IMR-90 (cell line): Measurements from ENCODE around the gene FPR2. TPM values are rescaled to one million over a fixed set of nuclear protein-coding genes. Genes with fewer than 3 reads are reported as not detected.

ENCODE experiments used
- ATAC-seq: fragments of 200-7000 bp; cut with Tn5 transposase; 2 replicates; pipeline ENCODE4 v1.9.1; 2020; ENCODE audit warnings: low read depth, mild to moderate bottlenecking, moderate library complexity
- BruUV-seq: library from RNA; stranded (reverse); fragments of 400-500 nt; replicated peaks from 2 replicates; lab custom pipeline; 2021; lab: Mats Ljungman, UMichigan
- CTCF ChIA-PET: fragments of 300-600 bp; formaldehyde crosslinking; extraction: SDS; loops from one replicate; lab custom pipeline; 2021; ENCODE audit warnings: antibody characterized with exemption; lab: Yijun Ruan, JAX
- POLR2A ChIA-PET: fragments of 300-600 bp; sonication (Branson Sonifier 250); formaldehyde crosslinking; loops from one replicate; lab custom pipeline; 2022; ENCODE audit warnings: antibody characterized with exemption; ENCODE audit not compliant: unreplicated experiment; lab: Charles Lee
- DNase-seq: peaks from one replicate; pipeline ENCODE4 v3.0.0; 2013
- H2AFZ ChIP-seq: replicated peaks from 2 replicates; pipeline ENCODE3; 2013; ENCODE audit warnings: low read length, mild to moderate bottlenecking; ENCODE audit not compliant: poor library complexity
- H2AK5ac ChIP-seq: 2 replicates; pipeline ENCODE4 v1.6.1; 2013; ENCODE audit warnings: low read depth, low read length, inconsistent platforms
- H2AK9ac ChIP-seq: replicated peaks from 2 replicates; pipeline ENCODE3; 2013; ENCODE audit warnings: mild to moderate bottlenecking, low read depth, low read length, moderate library complexity; ENCODE audit not compliant: poor library complexity
- H2BK120ac ChIP-seq: 2 replicates; pipeline ENCODE4 v1.6.1; 2013; ENCODE audit warnings: low read depth, low read length, inconsistent platforms
- H2BK15ac ChIP-seq: 3 replicates; pipeline ENCODE4 v1.6.1; 2013; ENCODE audit warnings: low read depth, low read length, inconsistent platforms
- H2BK20ac ChIP-seq: 2 replicates; pipeline ENCODE4 v1.6.1; 2013; ENCODE audit warnings: low read depth, mild to moderate bottlenecking, inconsistent platforms, low read length, moderate library complexity
- H2BK5ac ChIP-seq: 2 replicates; pipeline ENCODE4 v1.6.1; 2013; ENCODE audit warnings: mild to moderate bottlenecking, low read depth, low read length, inconsistent platforms; ENCODE audit not compliant: poor library complexity, severe bottlenecking
- H3K14ac ChIP-seq: replicated peaks from 2 replicates; pipeline ENCODE4 v1.6.1; 2013; ENCODE audit warnings: low read depth, low read length, inconsistent platforms
- H3K18ac ChIP-seq: 2 replicates; pipeline ENCODE4 v1.6.1; 2013; ENCODE audit warnings: low read depth, low read length, control low read depth
- H3K23ac ChIP-seq: 2 replicates; pipeline ENCODE4 v1.6.1; 2013; ENCODE audit warnings: low read depth, low read length, inconsistent platforms
- H3K27ac ChIP-seq: 2 replicates; pipeline ENCODE4 v1.5.1; 2013; ENCODE audit warnings: mild to moderate bottlenecking, control low read depth, low read length; ENCODE audit not compliant: insufficient read depth
- H3K27me3 ChIP-seq: 2 replicates; pipeline ENCODE4 v1.6.1; 2013; ENCODE audit warnings: low read length; ENCODE audit not compliant: control insufficient read depth, insufficient read depth
- H3K36me3 ChIP-seq: 2 replicates; pipeline ENCODE4 v1.6.1; 2013; ENCODE audit warnings: low read length, mixed read lengths; ENCODE audit not compliant: control insufficient read depth, insufficient read depth
- H3K4ac ChIP-seq: 2 replicates; pipeline ENCODE4 v1.6.1; 2013; ENCODE audit warnings: low read depth, low read length, inconsistent platforms
- H3K4me1 ChIP-seq: 2 replicates; pipeline ENCODE4 v1.6.1; 2013; ENCODE audit warnings: low read length, mixed read lengths; ENCODE audit not compliant: control insufficient read depth, insufficient read depth
- H3K4me2 ChIP-seq: 2 replicates; pipeline ENCODE4 v1.6.1; 2013; ENCODE audit warnings: low read depth, mild to moderate bottlenecking, control low read depth, low read length, moderate library complexity
- H3K4me3 ChIP-seq: 2 replicates; pipeline ENCODE4 v1.5.1; 2013; ENCODE audit warnings: low read depth, mild to moderate bottlenecking, control low read depth, low read length, moderate library complexity; ENCODE audit not compliant: insufficient read depth
- H3K56ac ChIP-seq: 2 replicates; pipeline ENCODE4 v1.6.1; 2013; ENCODE audit warnings: low read length, inconsistent platforms; ENCODE audit not compliant: insufficient read depth; ENCODE audit errors: extremely low read depth
- H3K79me1 ChIP-seq, 2 experiments: 2 replicates each; pipeline ENCODE4 v1.6.1; 2013; ENCODE audit warnings: low read length in 2 of 2, inconsistent platforms in 1 of 2, low read depth in 1 of 2
- H3K9ac ChIP-seq: 2 replicates; pipeline ENCODE4 v1.6.1; 2013; ENCODE audit warnings: low read depth, low read length, control low read depth
- H3K9me1 ChIP-seq: 2 replicates; pipeline ENCODE4 v1.6.1; 2013; ENCODE audit warnings: low read length, inconsistent platforms; ENCODE audit not compliant: insufficient read depth
- H3K9me3 ChIP-seq: 2 replicates; pipeline ENCODE4 v1.6.1; 2013; ENCODE audit warnings: low read length; ENCODE audit not compliant: control insufficient read depth, insufficient read depth
- H4K20me1 ChIP-seq: 2 replicates; pipeline ENCODE4 v1.6.1; 2013; ENCODE audit warnings: low read length, inconsistent platforms; ENCODE audit not compliant: insufficient read depth
- H4K5ac ChIP-seq: 2 replicates; pipeline ENCODE4 v1.6.1; 2013; ENCODE audit warnings: mild to moderate bottlenecking, low read depth, low read length, control low read depth
- H4K8ac ChIP-seq, 2 experiments: 2 replicates each; pipeline ENCODE4 v1.6.1; 2013; ENCODE audit warnings: low read depth in 2 of 2, low read length in 2 of 2, control low read depth in 1 of 2, inconsistent platforms in 1 of 2
- H4K91ac ChIP-seq: 2 replicates; pipeline ENCODE4 v1.6.1; 2013; ENCODE audit warnings: low read depth, low read length, inconsistent platforms; ENCODE audit not compliant: insufficient read depth
- BHLHE40 ChIP-seq: fragments of 150-350 bp; IDR thresholded peaks from 2 replicates; pipeline ENCODE4 v1.6.1; 2016; ENCODE audit warnings: mild to moderate bottlenecking, low read depth, low read length
- CEBPB ChIP-seq: IDR thresholded peaks from 2 replicates; pipeline ENCODE4 v1.6.1; 2012; ENCODE audit warnings: low read depth, low read length, improper control_type of control experiment
- CHD1 ChIP-seq: IDR thresholded peaks from 2 replicates; pipeline ENCODE4 v1.6.1; 2012; ENCODE audit warnings: low read depth, low read length, improper control_type of control experiment
- ELK1 ChIP-seq: fragments of 150-350 bp; IDR thresholded peaks from 2 replicates; pipeline ENCODE4 v1.6.1; 2016; ENCODE audit warnings: low read depth, mild to moderate bottlenecking, low read length, moderate library complexity, borderline replicate concordance
- FOS ChIP-seq: fragments of 150-350 bp; IDR thresholded peaks from 2 replicates; pipeline ENCODE4 v1.6.1; 2016; ENCODE audit warnings: low read depth, low read length
- MAFK ChIP-seq: IDR thresholded peaks from 2 replicates; pipeline ENCODE4 v1.6.1; 2012; ENCODE audit warnings: low read depth, low read length, improper control_type of control experiment
- MAZ ChIP-seq: IDR thresholded peaks from 2 replicates; pipeline ENCODE4 v1.6.1; 2012; ENCODE audit warnings: low read depth, mild to moderate bottlenecking, low read length, improper control_type of control experiment, moderate library complexity, borderline replicate concordance
- NFE2L2 ChIP-seq: fragments of 150-350 bp; IDR thresholded peaks from 2 replicates; pipeline ENCODE4 v1.6.1; 2016; ENCODE audit warnings: low read depth, mild to moderate bottlenecking, low read length
- WGBS, 2 experiments: methylation state at CpG; one replicate each; pipeline versions ENCODE4 v1.1.5 to v1.1.7; 2013; ENCODE audit warnings: missing lambda C conversion rate in 2 of 2; ENCODE audit not compliant: insufficient read length in 1 of 2; ENCODE audit errors: extremely low coverage in 2 of 2; 5-methylcytosine and 5-hydroxymethylcytosine counted together
- dilution Hi-C: fragments of 300-500 bp; cut with HindIII; formaldehyde crosslinking; loops from one replicate; pipeline ENCODE4 v1.14.3; 2018; ENCODE audit warnings: low sequenced_read_pairs; ENCODE audit not compliant: unreplicated experiment
- in situ Hi-C: fragments of 300-500 bp; cut with MboI; formaldehyde crosslinking; loops from 3 replicates; pipeline ENCODE4 v1.14.3; 2019; ENCODE audit warnings: low sequenced_read_pairs, inconsistent platforms, mixed read lengths
- intact Hi-C: fragments of 100-400 bp; cut with micrococcal nuclease; formaldehyde crosslinking; loops from 2 replicates; pipeline ENCODE4 v1.10.0; 2022
- polyA plus RNA-seq, 3 experiments: library from polyadenylated mRNA; depleted of rRNA; stranded (reverse); fragments of >200 nt; gene quantifications; 2 replicates each; pipeline ENCODE4 v1.2.3, GENCODE V29; 2012; ENCODE audit warnings: low replicate concordance in 1 of 3
- total RNA-seq: library from RNA; depleted of rRNA; stranded (reverse); fragments of >200 nt; gene quantifications from 2 replicates; pipeline ENCODE4 v1.2.3, GENCODE V29; 2012

FPR2 gene
- total and polyA plus RNA-seq, 2 of the 4 experiments (the other 2 are of a cell fraction), result not detected

DNA sequence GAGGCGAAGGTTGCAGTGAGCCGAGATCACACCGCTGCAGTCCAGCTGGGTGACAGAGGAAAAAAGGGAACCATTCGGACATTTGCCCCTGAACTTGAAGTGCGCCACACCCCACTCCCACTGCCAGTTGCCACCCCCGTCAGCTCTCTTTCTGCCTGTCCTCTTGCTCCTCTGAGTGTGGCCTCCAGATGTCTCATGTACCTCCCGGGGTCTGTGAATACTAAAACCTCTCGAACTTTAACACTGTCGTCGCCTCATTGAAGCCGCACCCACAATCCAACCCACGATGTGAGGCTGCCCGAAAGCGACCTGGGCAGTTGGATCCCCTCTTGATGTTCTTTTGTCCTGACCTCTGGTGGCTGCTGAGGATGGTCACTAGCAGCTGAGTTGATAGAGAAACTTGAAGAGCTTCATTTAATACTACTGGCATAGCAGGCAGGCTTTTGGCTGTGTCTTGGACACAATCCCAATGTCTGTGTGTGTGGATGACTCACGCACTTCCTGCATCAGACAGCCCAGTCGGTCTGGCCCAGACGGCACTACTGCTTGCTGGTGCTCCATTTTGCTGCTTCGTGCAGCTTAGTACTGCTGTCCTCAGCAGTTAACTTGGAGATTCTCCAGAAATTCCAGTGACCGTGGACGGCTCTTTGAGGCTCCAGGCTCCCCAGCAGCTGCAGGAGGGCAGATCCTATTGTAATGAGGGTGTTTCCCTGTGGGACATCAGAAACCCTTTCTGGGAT is 38.2 kb downstream of the FPR2 start:
- H3K4me1 ChIP-seq, result peaks cover 5% of the 10 kb centered on the region
- no peak overlapping the region for H3K14ac ChIP-seq
- H2BK120ac ChIP-seq, result no peak overlapping the region
- 0% methylated on average over 3 of the region's 20 CpGs; no CpG with 5 or more reads in 1 of the 2 experiments for WGBS, 2 experiments
- H3K4me2 ChIP-seq, result 0 out of 2 replicates have a peak overlapping the region, but pooled peaks have one; percentile 13
- no peak overlapping the region for H3K23ac ChIP-seq
- BruUV-seq, result no TSS peak
- no peak overlapping the region for H3K4me3 ChIP-seq
- dilution Hi-C loops, result no loop called here
- H4K5ac ChIP-seq, result no peak overlapping the region
- no peaks in the 10 kb centered on the region for H3K9me1 ChIP-seq
- H2BK5ac ChIP-seq, result peak overlapping the region; percentile 25
- DNase-seq, result peak; percentile 94
- ATAC-seq, result peak; percentile 99
- no peak overlapping the region for H3K18ac ChIP-seq
- peak overlapping the region; percentile 37 for H2AFZ ChIP-seq
- in situ Hi-C loops, result no loop called here
- intact Hi-C loops, result no loop called here
- TF ChIP-seq ELK1, result no peak
- no peak for TF ChIP-seq CEBPB
- no peak for TF ChIP-seq MAZ
- peak; percentile 36 for TF ChIP-seq BHLHE40
- TF ChIP-seq MAFK, result peak; percentile 86
- no peak for TF ChIP-seq CHD1
- no peak for TF ChIP-seq NFE2L2
- peak; percentile 85 for TF ChIP-seq FOS
- no peak overlapping the region for H3K27ac ChIP-seq
- no peak overlapping the region for H4K8ac ChIP-seq
- H3K27me3 ChIP-seq, result no peaks in the 10 kb centered on the region
- ChIA-PET CTCF (interaction anchor here (0.5 to 1.3 kb wide), 3 partner anchors 22 to 334 kb away, joined by 3 to 4 read pairs (median 3); no protein-coding TSS in a partner anchor), POLR2A (no interaction called here)
- H3K56ac ChIP-seq, result no peak overlapping the region
- H2BK20ac ChIP-seq, result no peak overlapping the region
- no peak overlapping the region for H4K91ac ChIP-seq
- H3K79me1 ChIP-seq, result no peaks in the 10 kb centered on the region
- no peaks in the 10 kb centered on the region for H3K36me3 ChIP-seq
- H2AK9ac ChIP-seq, result peak overlapping the region; percentile 70
- H2BK15ac ChIP-seq, result no peak overlapping the region
- no peak overlapping the region for H2AK5ac ChIP-seq
- H3K4ac ChIP-seq, result no peak overlapping the region
- H3K9me3 ChIP-seq, result no peaks in the 10 kb centered on the region
- H3K9ac ChIP-seq, result no peak overlapping the region; the same call in 1 of the 2 replicates
- H4K20me1 ChIP-seq, result no peaks in the 10 kb centered on the region
